GM12878 (cell line): ENCODE data around the gene SPATS2L. TPM values are rescaled to one million over a fixed set of nuclear protein-coding genes. Genes with fewer than 3 reads are reported as not detected.

Experiments used
- ATAC-seq: fragments of 200-7000 bp; cut with Tn5 transposase; 3 replicates; pipeline ENCODE4 v1.9.1; 2020; ENCODE audit warnings: mild to moderate bottlenecking, moderate library complexity
- BruUV-seq: library from RNA; stranded (reverse); fragments of 400-500 nt; replicated peaks from 2 replicates; lab custom pipeline; 2021; lab: Mats Ljungman, UMichigan
- CTCF ChIA-PET: fragments of 300-600 bp; sonication (Branson Sonifier 250); formaldehyde crosslinking; extraction: SDS; loops from one replicate; lab custom pipeline; 2021; ENCODE audit warnings: inconsistent platforms; lab: Yijun Ruan, JAX
- POLR2A ChIA-PET: fragments of 350-600 bp; formaldehyde crosslinking; extraction: SDS; loops from one replicate; lab custom pipeline; 2021; ENCODE audit warnings: inconsistent platforms; lab: Charles Lee
- RAD21 ChIA-PET: fragments of 300-600 bp; sonication (Branson Sonifier 250); formaldehyde crosslinking; loops from one replicate; lab custom pipeline; 2023; ENCODE audit warnings: antibody characterized with exemption; ENCODE audit not compliant: unreplicated experiment; lab: Charles Lee
- SMC1A ChIA-PET: fragments of 300-600 bp; sonication (Branson Sonifier 250); formaldehyde crosslinking; loops from one replicate; lab custom pipeline; 2023; ENCODE audit not compliant: unreplicated experiment, uncharacterized antibody; lab: Charles Lee
- DNase-seq: peaks from one replicate; pipeline ENCODE4 v3.0.0-alpha.2; 2011; ENCODE audit warnings: low read depth, low spot score
- FAIRE-seq: peaks from 3 replicates; lab custom pipeline; 2011; peaks lifted over from hg19 to GRCh38; lab: Jason Lieb, UNC
- H2AFZ ChIP-seq: 2 replicates; pipeline ENCODE4 v1.6.0; 2011; ENCODE audit warnings: low read depth, low read length, control low read depth; ENCODE audit not compliant: control insufficient read depth
- H3K27ac ChIP-seq: 2 replicates; pipeline ENCODE4 v1.5.1; 2011; ENCODE audit warnings: control low read depth; ENCODE audit not compliant: control insufficient read depth, insufficient read depth
- H3K27me3 ChIP-seq, 2 experiments: replicated peaks in 1 of 2; 2 replicates each; pipeline versions ENCODE4 v1.6.0 to v1.6.1; 2011; ENCODE audit warnings: low read length in 1 of 2; ENCODE audit not compliant: control insufficient read depth in 2 of 2, insufficient read depth in 2 of 2
- H3K36me3 ChIP-seq, 2 experiments: 2 replicates each; pipeline ENCODE4 v1.5.1; 2011; ENCODE audit warnings: low read length in 1 of 2; ENCODE audit not compliant: control insufficient read depth in 2 of 2, insufficient read depth in 2 of 2
- H3K4me1 ChIP-seq: 2 replicates; pipeline ENCODE4 v1.6.1; 2011; ENCODE audit warnings: mild to moderate bottlenecking, low read length, moderate library complexity, mixed read lengths; ENCODE audit not compliant: control insufficient read depth, insufficient read depth
- H3K4me2 ChIP-seq: 2 replicates; pipeline ENCODE4 v1.6.0; 2011; ENCODE audit warnings: control low read depth; ENCODE audit not compliant: control insufficient read depth, insufficient read depth
- H3K4me3 ChIP-seq: fragments of 200-600 bp; sonication (generic); 2 replicates; pipeline ENCODE4 v1.5.1; 2016
- H3K79me2 ChIP-seq: 2 replicates; pipeline ENCODE4 v1.6.0; 2011; ENCODE audit warnings: low read length; ENCODE audit not compliant: control insufficient read depth, insufficient read depth
- H3K9ac ChIP-seq: 2 replicates; pipeline ENCODE4 v1.8.0; 2011; ENCODE audit warnings: low read length, control low read depth, mixed read lengths; ENCODE audit not compliant: control insufficient read depth, insufficient read depth
- H3K9me3 ChIP-seq: replicated peaks from 3 replicates; pipeline ENCODE4 v1.5.1; 2011; ENCODE audit warnings: mild to moderate bottlenecking, low read length; ENCODE audit not compliant: control insufficient read depth, insufficient read depth
- H4K20me1 ChIP-seq: 2 replicates; pipeline ENCODE4 v1.6.0; 2011; ENCODE audit not compliant: control insufficient read depth, insufficient read depth
- BCL11A ChIP-seq: IDR thresholded peaks from 2 replicates; pipeline ENCODE4 v1.6.1; 2011; ENCODE audit warnings: low read depth, low read length
- BHLHE40 ChIP-seq, 2 experiments: fragments of 450-650 bp in 1 of 2; IDR thresholded peaks; 2 replicates each; pipeline ENCODE4 v1.6.1; 2011 to 2017; ENCODE audit warnings: low read depth in 2 of 2, borderline replicate concordance in 1 of 2, improper control_type of control experiment in 1 of 2, low read length in 1 of 2, mild to moderate bottlenecking in 1 of 2
- CBX3 ChIP-seq: fragments of 200-600 bp; sonication (generic); IDR thresholded peaks from 2 replicates; pipeline ENCODE4 v1.6.1; 2016; ENCODE audit warnings: low read depth, borderline replicate concordance
- EP300 ChIP-seq, 2 experiments: fragments of 150-350 bp in 1 of 2; IDR thresholded peaks; 2 replicates each; pipeline ENCODE4 v1.6.1; 2011 to 2012; ENCODE audit warnings: low read depth in 2 of 2, low read length in 2 of 2, borderline replicate concordance in 1 of 2, improper control_type of control experiment in 1 of 2, inconsistent platforms in 1 of 2; ENCODE audit not compliant: control insufficient read depth in 1 of 2
- MXI1 ChIP-seq: fragments of 150-350 bp; IDR thresholded peaks from 2 replicates; pipeline ENCODE4 v1.6.1; 2011; ENCODE audit warnings: low read depth, mild to moderate bottlenecking, inconsistent platforms, low read length, improper control_type of control experiment
- MYC ChIP-seq: IDR thresholded peaks from 2 replicates; pipeline ENCODE4 v1.6.1; 2011; ENCODE audit warnings: mild to moderate bottlenecking, low read length, moderate library complexity, inconsistent platforms; ENCODE audit not compliant: insufficient read depth, insufficient replicate concordance, insufficient read length, severe bottlenecking
- NFXL1 ChIP-seq: fragments of 450-650 bp; IDR thresholded peaks from 2 replicates; pipeline ENCODE4 v1.6.1; 2017; ENCODE audit warnings: antibody characterized with exemption, mild to moderate bottlenecking, borderline replicate concordance
- NFYB ChIP-seq: IDR thresholded peaks from 2 replicates; pipeline ENCODE4 v1.6.1; 2011; ENCODE audit warnings: low read depth, mild to moderate bottlenecking, low read length, improper control_type of control experiment, moderate library complexity; ENCODE audit not compliant: insufficient read depth
- NR2F1 ChIP-seq: fragments of 450-650 bp; conservative IDR thresholded peaks from 2 replicates; pipeline ENCODE4 v1.6.1; 2017; ENCODE audit warnings: mild to moderate bottlenecking
- RBBP5 ChIP-seq: fragments of 200-600 bp; sonication (generic); conservative IDR thresholded peaks from 2 replicates; pipeline ENCODE4 v1.6.1; 2016
- SRF ChIP-seq, 2 experiments: IDR thresholded peaks; 2 replicates each; pipeline ENCODE4 v1.6.1; 2011; ENCODE audit warnings: low read depth in 2 of 2, low read length in 2 of 2, mild to moderate bottlenecking in 1 of 2, moderate library complexity in 1 of 2
- ZSCAN29 ChIP-seq: fragments of 450-650 bp; IDR thresholded peaks from 2 replicates; pipeline ENCODE4 v1.6.1; 2017; ENCODE audit warnings: mild to moderate bottlenecking, moderate library complexity
- WGBS: methylation state at CpG from one replicate; pipeline ENCODE4 v1.1.6; 2016; ENCODE audit warnings: low lambda C conversion rate; ENCODE audit not compliant: insufficient replicate concordance, insufficient coverage; ENCODE audit errors: missing lambda C conversion rate; 5-methylcytosine and 5-hydroxymethylcytosine counted together
- in situ Hi-C: fragments of 300-500 bp; cut with MboI; formaldehyde crosslinking; loops from 9 replicates; pipeline ENCODE4 v1.14.3; 2018; ENCODE audit warnings: mixed read lengths
- intact Hi-C: fragments of 100-400 bp; cut with micrococcal nuclease; formaldehyde crosslinking; loops from one replicate; pipeline ENCODE4 v1.14.2; 2022; ENCODE audit not compliant: unreplicated experiment
- polyA plus RNA-seq, 11 experiments: library from polyadenylated mRNA; depleted of rRNA in 4 of 11; unstranded in 6 of 11; stranded (reverse) in 5 of 11; fragments of >200 nt; fragmentation: Nextera tagmentation in 4 of 11; fragmentation: Illumina TruSeq in 1 of 11; extraction: Ambion mirVana in 4 of 11; extraction: Trizol in 1 of 11; gene quantifications; 1 replicate in 1 of 11; 2 replicates in 10 of 11; pipeline versions ENCODE4 v1.2.1 to v1.2.3, GENCODE V29; 2011 to 2016; ENCODE audit warnings: inconsistent platforms in 2 of 11, missing spikeins in 2 of 11, low read depth in 1 of 11
- total RNA-seq, 4 experiments: library from RNA; depleted of rRNA in 3 of 4; stranded (reverse); fragments of >200 nt in 3 of 4; fragmentation: Illumina TruSeq in 1 of 4; extraction: Trizol in 1 of 4; gene quantifications; 2 replicates each; pipeline versions ENCODE4 v1.2.1 to v1.2.3, GENCODE V29; 2013 to 2021
- TF ChIP-seq, protein P1 (sequence below): IDR thresholded peaks from 2 replicates; pipeline ENCODE4 v1.6.1; 2011; ENCODE audit warnings: borderline replicate concordance, low read depth, mild to moderate bottlenecking, moderate library complexity, mixed read lengths, low read length; ENCODE audit not compliant: insufficient read depth; ENCODE audit errors: extremely low read length

The SPATS2L gene
- total and polyA plus RNA-seq, 10 of the 15 experiments (the other 5 are each of a cell fraction or from before 2014, with no cell fraction given), result 5.2 to 30.0 (median 20.1) TPM

DNA sequence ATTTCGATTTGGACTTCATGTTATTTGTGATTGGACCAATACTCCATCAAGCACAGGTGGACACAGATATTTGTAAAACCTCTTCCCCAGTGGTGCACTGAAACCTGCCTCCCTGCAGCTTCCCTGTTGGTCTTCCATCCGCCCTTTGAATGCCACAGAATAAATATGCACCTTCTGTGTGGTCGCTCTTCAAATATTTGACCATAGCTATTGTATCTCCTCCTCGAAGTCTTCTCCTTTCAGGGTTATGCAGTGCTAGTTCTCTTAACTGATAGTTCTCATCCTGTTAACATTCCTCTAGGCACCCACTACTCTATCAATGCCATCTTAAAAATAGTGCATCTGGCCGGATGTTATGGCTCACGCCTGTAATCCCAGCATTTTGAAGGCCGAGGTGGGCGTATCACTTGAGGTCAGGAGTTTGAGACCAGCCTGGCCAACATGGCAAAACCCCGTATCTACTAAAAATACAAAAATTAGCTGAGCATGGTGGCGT is 12.5 kb downstream of the SPATS2L start:
- RAD21 ChIA-PET, result interaction anchor here (1.2 kb wide), 1 partner anchor 10 kb away, joined by 3 read pairs; no protein-coding TSS in a partner anchor
- Histone ChIP-seq H3K79me2 (peaks cover 6% of the 10 kb centered on the region), H3K4me3 (no peak overlapping the region), H3K4me2 (no peak overlapping the region), H3K4me1 (peaks cover 3% of the 10 kb centered on the region; the same call in 1 of the 2 replicates), H4K20me1 (no peaks in the 10 kb centered on the region), H3K9ac (no peak overlapping the region), H2AFZ (no peak overlapping the region), H3K9me3 (no peaks in the 10 kb centered on the region), H3K27ac (no peak overlapping the region), H3K36me3 (no peaks in the 10 kb centered on the region), H3K27me3 (no peaks in the 10 kb centered on the region)
- TF ChIP-seq BCL11A, result no peak
- no TSS peak for BruUV-seq
- DNase-seq, result no peak
- in situ Hi-C loops (no loop called here), intact Hi-C loops (no loop called here)
- WGBS, result 61% methylated on average over 10 of the region's 10 CpGs
- ATAC-seq, result no peak
- CTCF ChIA-PET, result interaction anchor here (1.5 kb wide), 1 partner anchor 11 kb away, joined by 4 read pairs; no protein-coding TSS in a partner anchor
- SMC1A ChIA-PET, result interaction anchor here (0.5 to 0.8 kb wide), 2 partner anchors 90 to 129 kb away, joined by 3 read pairs; no protein-coding TSS in a partner anchor
- FAIRE-seq, result no peak
- POLR2A ChIA-PET, result no interaction called here

DNA sequence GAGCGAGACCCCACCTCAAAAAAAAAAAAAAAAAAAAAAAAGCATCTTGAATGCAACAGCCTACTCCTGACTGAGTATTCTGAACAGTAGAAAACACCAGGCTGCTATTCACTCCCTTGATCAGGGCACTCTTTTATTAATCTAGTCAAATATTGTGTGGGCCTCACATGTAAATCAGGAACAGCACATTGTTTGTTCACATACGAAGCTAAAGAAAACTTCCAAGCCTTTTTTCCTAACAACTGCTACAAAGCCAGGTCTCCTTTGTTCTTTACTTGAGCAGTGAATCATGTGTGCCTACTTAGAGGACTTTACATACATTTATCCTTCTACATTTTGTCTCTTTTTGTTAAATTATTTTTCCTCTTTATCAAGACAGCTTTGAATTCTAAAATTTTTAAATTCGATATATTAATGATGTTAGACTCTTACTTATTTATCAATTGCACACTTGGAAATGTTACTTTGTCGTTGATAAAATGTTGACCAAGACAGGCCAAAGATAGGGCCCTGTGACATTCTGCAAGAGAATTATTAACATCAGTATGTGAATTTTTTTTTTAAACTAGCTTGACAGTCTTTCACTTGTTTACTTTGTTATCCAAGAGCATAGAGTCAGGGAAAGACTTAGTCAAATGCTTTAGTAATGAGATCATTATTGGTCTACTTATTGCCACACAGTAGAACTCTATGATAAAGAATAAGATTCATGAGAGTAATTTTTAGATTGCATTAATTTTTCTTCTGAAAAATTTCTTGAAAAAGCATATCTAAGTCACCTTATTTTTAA is 13.2 kb downstream of the SPATS2L start:
- WGBS, result 36% methylated on average over 4 of the region's 4 CpGs
- FAIRE-seq (no peak), DNase-seq (no peak), ATAC-seq (no peak)
- H3K4me2 ChIP-seq, result no peak overlapping the region
- ChIA-PET RAD21 (interaction anchor here (1.2 kb wide), 2 partner anchors 10 to 162 kb away, joined by 3 read pairs; no protein-coding TSS in a partner anchor), POLR2A (interaction anchor here (1.3 kb wide), 1 partner anchor 151 kb away, joined by 3 read pairs; no protein-coding TSS in a partner anchor), SMC1A (interaction anchor here (0.8 kb wide), 1 partner anchor 128 kb away, joined by 3 read pairs; no protein-coding TSS in a partner anchor), CTCF (interaction anchor here (1.4 to 1.6 kb wide), 3 partner anchors 10 to 334 kb away, joined by 3 to 5 read pairs (median 4); no protein-coding TSS in a partner anchor)
- in situ Hi-C loops (no loop called here), intact Hi-C loops (no loop called here)
- no peak overlapping the region for H2AFZ ChIP-seq
- H3K27ac ChIP-seq, result no peak overlapping the region
- H3K27me3 ChIP-seq, result no peaks in the 10 kb centered on the region
- H3K4me3 ChIP-seq, result no peak overlapping the region
- H3K36me3 ChIP-seq, result no peaks in the 10 kb centered on the region
- peaks cover 3% of the 10 kb centered on the region; the same call in 1 of the 2 replicates for H3K4me1 ChIP-seq
- no TSS peak for BruUV-seq
- H3K79me2 ChIP-seq, result peaks cover 6% of the 10 kb centered on the region
- no peaks in the 10 kb centered on the region for H3K9me3 ChIP-seq
- H4K20me1 ChIP-seq, result no peaks in the 10 kb centered on the region
- H3K9ac ChIP-seq, result no peak overlapping the region
- TF ChIP-seq RBBP5, result no peak
- TF ChIP-seq MXI1, result no peak
- TF ChIP-seq BHLHE40 (IDR thresholded peaks at IDR 0.05; ENCODE audit: borderline replicate concordance in 1 of 2, low read depth in 2 of 2, low read length in 1 of 2), result no peak
- no peak for TF ChIP-seq NFYB
- TF ChIP-seq SRF (IDR thresholded peaks at IDR 0.05; ENCODE audit: low read depth in 2 of 2, low read length in 2 of 2), result no peak
- no peak for TF ChIP-seq EP300 (IDR thresholded peaks at IDR 0.05; ENCODE audit: borderline replicate concordance in 1 of 2, control insufficient read depth in 1 of 2, low read depth in 2 of 2, low read length in 2 of 2)
- no peak for TF ChIP-seq NFXL1
- TF ChIP-seq, protein P1, sequence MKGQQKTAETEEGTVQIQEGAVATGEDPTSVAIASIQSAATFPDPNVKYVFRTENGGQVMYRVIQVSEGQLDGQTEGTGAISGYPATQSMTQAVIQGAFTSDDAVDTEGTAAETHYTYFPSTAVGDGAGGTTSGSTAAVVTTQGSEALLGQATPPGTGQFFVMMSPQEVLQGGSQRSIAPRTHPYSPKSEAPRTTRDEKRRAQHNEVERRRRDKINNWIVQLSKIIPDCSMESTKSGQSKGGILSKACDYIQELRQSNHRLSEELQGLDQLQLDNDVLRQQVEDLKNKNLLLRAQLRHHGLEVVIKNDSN, result no peak
- TF ChIP-seq NR2F1, result no peak
- no peak for TF ChIP-seq MYC
- TF ChIP-seq ZSCAN29, result no peak
- TF ChIP-seq CBX3, result no peak
